Fibroblast of skin of left biceps (primary cell): Measurements from ENCODE around the gene TPK1.

Experiments used
- DNase-seq, 2 experiments: peaks; one replicate each; pipeline ENCODE4 v3.0.0-alpha.2; 2013; ENCODE audit warnings: low read depth in 2 of 2

Gene TPK1

DNA sequence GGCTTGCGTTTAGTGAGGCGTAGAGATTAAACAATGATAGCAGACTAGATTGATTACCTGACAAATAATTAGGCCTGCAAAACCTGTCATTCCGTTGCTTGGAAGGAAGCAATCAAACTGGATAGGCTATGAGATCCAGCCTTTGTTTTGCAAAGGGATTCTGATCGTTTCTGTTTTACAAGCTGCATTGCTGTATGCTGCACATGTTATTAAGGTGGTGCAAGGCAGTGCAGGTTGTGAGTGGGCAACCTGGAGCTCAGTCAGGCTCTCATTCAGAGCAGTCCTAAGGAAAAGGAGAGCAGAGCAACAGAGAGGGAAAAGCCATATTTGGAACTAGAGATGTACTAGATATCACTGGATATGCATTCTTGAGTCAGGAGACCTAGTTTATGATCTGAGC lies 425.4 kb downstream of the TPK1 start:
- DNase-seq = no peak

DNA sequence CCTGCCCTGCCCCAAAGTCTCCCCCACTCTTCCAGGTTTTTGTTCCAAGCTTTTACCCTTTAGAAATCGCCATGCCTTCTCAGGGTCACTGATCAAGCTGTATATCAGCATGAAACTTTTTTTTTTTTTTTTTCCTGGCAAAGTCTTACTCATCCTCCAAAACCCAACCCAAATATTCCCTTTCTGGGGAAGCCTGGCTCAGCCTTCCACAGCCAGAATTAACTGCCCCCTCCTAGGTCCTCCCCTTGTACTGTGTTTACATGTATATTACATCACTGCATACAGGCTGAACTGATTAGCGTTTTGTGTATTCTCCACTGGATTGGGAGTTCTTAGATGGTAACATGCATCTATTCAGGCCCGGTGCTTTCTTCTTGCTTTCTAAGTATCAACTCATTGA lies 427.7 kb downstream of the TPK1 start:
- DNase-seq = no peak

DNA sequence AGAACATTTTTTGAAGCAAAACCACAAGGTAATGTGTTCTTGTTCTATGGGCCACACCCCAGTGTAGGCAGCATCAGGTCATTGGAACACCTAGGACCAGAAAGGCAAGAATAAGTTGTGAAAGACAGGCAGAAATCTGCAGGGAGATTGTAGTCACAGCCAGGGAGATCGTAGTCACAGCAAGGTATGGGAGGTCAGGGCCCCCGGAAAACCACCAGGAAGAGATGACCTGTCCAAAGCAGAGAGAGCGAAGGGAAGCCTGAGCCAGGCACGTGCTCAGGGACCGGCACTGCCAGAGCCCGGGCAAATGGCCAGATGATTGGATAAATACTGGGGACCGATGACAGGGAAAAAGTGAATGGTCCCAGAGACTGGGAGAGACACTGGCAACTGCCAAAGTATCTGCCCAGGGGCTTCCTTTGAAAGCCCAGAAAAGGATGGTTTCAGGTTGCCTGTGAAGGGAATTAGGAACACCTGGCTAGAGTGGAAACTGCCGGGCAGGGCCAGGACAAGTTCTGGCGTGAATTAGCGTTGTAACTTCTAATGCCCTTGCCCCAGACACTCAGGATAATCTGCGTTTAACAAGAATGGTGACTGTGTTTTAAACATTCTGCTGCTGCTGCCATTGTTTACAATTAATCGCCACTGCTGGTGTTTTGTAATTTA lies 428.5 kb downstream of the TPK1 start:
- no peak for DNase-seq

DNA sequence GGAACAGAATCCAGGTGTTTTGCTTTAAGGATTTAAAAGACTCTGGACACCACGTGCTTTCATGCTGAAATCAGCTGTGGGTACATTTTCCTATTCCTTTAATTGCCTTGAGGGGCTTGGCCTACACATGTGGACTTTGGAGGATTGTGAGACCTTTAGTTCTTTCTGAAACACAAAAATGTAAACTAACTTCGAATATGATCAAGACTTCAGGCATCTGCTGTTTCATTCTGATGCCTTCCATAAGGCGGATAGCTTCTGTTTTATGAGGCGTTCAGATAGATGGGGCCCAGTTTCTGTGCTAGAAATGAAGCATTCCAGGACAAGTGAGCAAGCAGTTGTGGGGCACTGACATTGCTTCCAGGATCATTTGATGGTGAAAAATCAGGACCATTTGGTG lies 430.9 kb downstream of the TPK1 start:
- no peak for DNase-seq

DNA sequence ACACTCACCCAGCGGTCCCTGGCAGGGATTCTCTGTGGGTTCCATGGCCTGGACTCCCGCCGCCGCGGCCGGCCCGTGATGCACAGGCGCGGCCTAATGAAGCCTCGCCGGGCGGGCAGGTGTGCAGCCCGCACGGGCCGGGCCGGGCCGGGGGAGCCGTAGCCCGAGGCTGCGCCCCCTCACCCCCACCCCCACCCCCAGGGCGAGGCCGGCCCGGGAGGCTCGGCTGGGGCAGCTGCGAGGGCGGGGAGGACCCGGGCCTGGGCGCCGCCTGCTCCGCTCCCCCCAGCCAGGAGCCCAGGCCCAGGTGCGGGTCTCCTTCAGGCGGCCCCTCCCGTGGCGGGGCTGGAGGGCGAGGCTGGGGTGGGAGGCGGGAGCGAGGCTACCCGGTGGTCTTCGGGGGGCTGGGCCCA lies 432.2 kb downstream of the TPK1 start, which contains the start of gene NOBOX:
Gene NOBOX, minus strand, starts transcription at position 45 of the 413 bp plus-strand sequence.
- DNase-seq = no peak

DNA sequence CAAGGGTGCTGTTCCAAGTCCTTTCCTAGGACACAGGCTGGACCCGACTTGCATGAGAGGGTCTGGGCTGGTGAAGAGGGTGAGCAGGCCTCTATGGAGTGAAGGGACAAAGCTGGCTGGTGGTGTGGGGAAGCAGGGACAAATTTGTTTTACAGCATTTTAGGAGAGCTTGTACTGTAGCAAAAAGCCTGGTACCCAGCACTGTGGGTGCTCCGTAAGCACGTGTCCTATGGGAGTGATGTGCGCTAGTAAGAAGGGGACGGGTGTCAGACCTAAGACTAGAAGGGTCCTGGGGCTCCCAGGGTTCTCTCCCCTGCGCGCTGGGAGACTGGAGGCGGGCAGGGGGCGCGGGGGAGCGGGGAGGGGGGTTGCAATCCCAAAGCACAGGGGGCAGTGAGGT lies 432.8 kb downstream of the TPK1 start:
- no peak for DNase-seq
